K562 (cell line): ENCODE measurements around the gene PSD4. TPM values are rescaled to one million over a fixed set of nuclear protein-coding genes. Genes with fewer than 3 reads are reported as not detected.
A peak's percentile ranks its signal among the peaks of the same experiment; 100 is the strongest.

Experiments used
- ATAC-seq: fragments of 200-7000 bp; cut with Tn5 transposase; 3 replicates; pipeline ENCODE4 v1.9.1; 2020; ENCODE audit warnings: moderate library complexity
- BruUV-seq: library from RNA; stranded (reverse); fragments of 400-500 nt; replicated peaks from 2 replicates; lab custom pipeline; 2021; lab: Mats Ljungman, UMichigan
- CTCF ChIA-PET: fragments of 300-600 bp; formaldehyde crosslinking; extraction: SDS; loops from one replicate; lab custom pipeline; 2021; ENCODE audit warnings: low intra/inter-chr PET ratio; lab: Yijun Ruan, JAX
- POLR2A ChIA-PET: fragments of 300-600, 350-650 bp; sonication (Branson Sonifier 250); formaldehyde crosslinking; extraction: SDS; loops from one replicate; lab custom pipeline; 2021; ENCODE audit warnings: antibody characterized with exemption, inconsistent platforms; lab: Yijun Ruan, JAX
- DNase-seq, 4 experiments: peaks; one replicate each; pipeline versions ENCODE4 v3.0.0 to v3.0.0-alpha.2; 2011 to 2018; ENCODE audit warnings: low spot score in 3 of 4, mixed read lengths in 3 of 4; ENCODE audit errors: extremely low read depth in 1 of 4
- FAIRE-seq: peaks from 2 replicates; lab custom pipeline; 2011; peaks lifted over from hg19 to GRCh38; lab: Jason Lieb, UNC
- H2AFZ ChIP-seq: 2 replicates; pipeline ENCODE4 v1.6.0; 2011; ENCODE audit warnings: low read depth, low read length, control low read depth, inconsistent platforms
- H3K27ac ChIP-seq: fragments of 200-600 bp; 3 replicates; pipeline ENCODE4 v1.8.0; 2011; ENCODE audit warnings: low read depth, mild to moderate bottlenecking, control low read depth, inconsistent platforms, low read length, moderate library complexity, mixed read lengths; ENCODE audit errors: extremely low read depth
- H3K27me3 ChIP-seq, 2 experiments: fragments of 300-600 bp in 1 of 2; 2 replicates in 1 of 2; 3 replicates in 1 of 2; pipeline versions ENCODE4 v1.6.0 to v1.8.0; 2011; ENCODE audit warnings: inconsistent platforms in 2 of 2, low read length in 2 of 2, mild to moderate bottlenecking in 1 of 2, mixed read lengths in 1 of 2, moderate library complexity in 1 of 2; ENCODE audit not compliant: control insufficient read depth in 2 of 2, insufficient read depth in 2 of 2
- H3K36me3 ChIP-seq: fragments of 300-600 bp; 3 replicates; pipeline ENCODE4 v1.8.0; 2011; ENCODE audit warnings: mild to moderate bottlenecking, low read length, inconsistent platforms; ENCODE audit not compliant: control insufficient read depth, insufficient read depth
- H3K4me1 ChIP-seq, 2 experiments: fragments of 200-600 bp in 1 of 2; replicated peaks in 1 of 2; 2 replicates in 1 of 2; 3 replicates in 1 of 2; pipeline versions ENCODE4 v1.5.1 to v1.8.0; 2011; ENCODE audit warnings: inconsistent platforms in 2 of 2, low read length in 2 of 2, mild to moderate bottlenecking in 1 of 2, mixed read lengths in 1 of 2, moderate library complexity in 1 of 2; ENCODE audit not compliant: control insufficient read depth in 2 of 2, insufficient read depth in 2 of 2
- H3K4me2 ChIP-seq: 2 replicates; pipeline ENCODE4 v1.6.1; 2011; ENCODE audit warnings: low read length, control low read depth, inconsistent platforms, mixed read lengths; ENCODE audit not compliant: insufficient read depth
- H3K4me3 ChIP-seq: fragments of 200-600 bp; sonication (generic), shearing (Covaris generic); 2 replicates; pipeline ENCODE4 v1.5.1; 2016; ENCODE audit warnings: control low read depth, inconsistent platforms
- H3K79me2 ChIP-seq: fragments of 200-600 bp; 3 replicates; pipeline ENCODE4 v1.8.0; 2011; ENCODE audit warnings: low read length, inconsistent platforms; ENCODE audit not compliant: control insufficient read depth, insufficient read depth
- H3K9ac ChIP-seq, 2 experiments: 2 replicates each; pipeline versions ENCODE4 v1.6.0 to v1.6.1; 2011; ENCODE audit warnings: low read depth in 2 of 2, low read length in 2 of 2, control low read depth in 1 of 2, inconsistent platforms in 1 of 2, mild to moderate bottlenecking in 1 of 2, mixed read lengths in 1 of 2; ENCODE audit not compliant: insufficient read depth in 1 of 2
- H3K9me1 ChIP-seq: one replicate; pipeline ENCODE4 v1.6.0; 2011; ENCODE audit warnings: inconsistent platforms, mild to moderate bottlenecking, low read length, moderate library complexity; ENCODE audit not compliant: control insufficient read depth, insufficient read depth
- H3K9me3 ChIP-seq: replicated peaks from 2 replicates; pipeline ENCODE4 v1.5.1; 2011; ENCODE audit warnings: low read depth, low read length, inconsistent platforms; ENCODE audit not compliant: control insufficient read depth, insufficient read depth
- H4K20me1 ChIP-seq: replicated peaks from 2 replicates; pipeline ENCODE4 v1.6.1; 2011; ENCODE audit warnings: low read length, inconsistent platforms, mixed read lengths; ENCODE audit not compliant: control insufficient read depth, insufficient read depth
- KDM5B ChIP-seq: fragments of 200-600 bp; sonication (generic); IDR thresholded peaks from 2 replicates; pipeline ENCODE4 v1.6.1; 2012; ENCODE audit warnings: low read depth, mild to moderate bottlenecking, moderate library complexity, low read length, control low read depth, inconsistent platforms; ENCODE audit not compliant: insufficient replicate concordance
- NR3C1 ChIP-seq: sonication (generic); formaldehyde crosslinking; IDR thresholded peaks from 2 replicates; pipeline ENCODE4 v1.8.1; 2022; ENCODE audit warnings: missing genetic modification reagents
- RBM22 ChIP-seq: fragments of 200-400 bp; formaldehyde crosslinking; IDR thresholded peaks from 2 replicates; pipeline ENCODE4 v1.6.1; 2018; ENCODE audit warnings: low read length, low read depth; ENCODE audit not compliant: poor library complexity, severe bottlenecking
- THRB ChIP-seq: fragments of 450-650 bp; formaldehyde crosslinking; conservative IDR thresholded peaks from 2 replicates; pipeline ENCODE4 v1.4.0; 2022; ENCODE audit warnings: mild to moderate bottlenecking, missing genetic modification characterization
- WGBS: fragments of 100-300 bp; shearing (Covaris generic); methylation state at CpG from one replicate; pipeline ENCODE4 v1.1.6; 2016; ENCODE audit warnings: low coverage, mixed read lengths; ENCODE audit not compliant: insufficient coverage; ENCODE audit errors: missing lambda C conversion rate; 5-methylcytosine and 5-hydroxymethylcytosine counted together
- in situ Hi-C: fragments of 300-500 bp; cut with MboI; formaldehyde crosslinking; loops from 4 replicates; pipeline ENCODE4 v1.15.0; 2018; ENCODE audit warnings: inconsistent platforms, mixed read lengths
- intact Hi-C: fragments of 100-400 bp; cut with micrococcal nuclease; formaldehyde crosslinking; loops from 2 replicates; pipeline ENCODE4 v1.14.2; 2022
- polyA plus RNA-seq, 8 experiments: library from polyadenylated mRNA; depleted of rRNA in 4 of 8; stranded (reverse) in 5 of 8; unstranded in 3 of 8; fragments of >200 nt; fragmentation: Nextera tagmentation in 2 of 8; fragmentation: Illumina TruSeq in 1 of 8; extraction: Ambion mirVana in 2 of 8; extraction: Trizol in 1 of 8; gene quantifications; 2 replicates each; pipeline versions ENCODE4 v1.2.1 to v1.2.3, GENCODE V29; 2011 to 2014; ENCODE audit warnings: inconsistent platforms in 1 of 8, missing spikeins in 1 of 8
- total RNA-seq, 7 experiments: library from RNA; depleted of rRNA in 6 of 7; stranded (reverse); fragments of >200 nt in 6 of 7; fragmentation: Illumina TruSeq in 2 of 7; extraction: Trizol in 2 of 7; gene quantifications; 2 replicates each; pipeline versions ENCODE4 v1.2.1 to v1.2.3, GENCODE V29; 2011 to 2021; ENCODE audit warnings: low replicate concordance in 1 of 7
- TF ChIP-seq, protein P1 (sequence below): IDR thresholded peaks from 3 replicates; pipeline ENCODE4 v1.6.1; 2011; ENCODE audit warnings: borderline replicate concordance, mild to moderate bottlenecking; ENCODE audit not compliant: insufficient read length, insufficient read depth

PSD4 gene
- total and polyA plus RNA-seq, 9 of the 15 experiments (the other 6 are each of a cell fraction or from before 2014, with no cell fraction given) = 0.46 to 54.0 (median 20.8) TPM

DNA sequence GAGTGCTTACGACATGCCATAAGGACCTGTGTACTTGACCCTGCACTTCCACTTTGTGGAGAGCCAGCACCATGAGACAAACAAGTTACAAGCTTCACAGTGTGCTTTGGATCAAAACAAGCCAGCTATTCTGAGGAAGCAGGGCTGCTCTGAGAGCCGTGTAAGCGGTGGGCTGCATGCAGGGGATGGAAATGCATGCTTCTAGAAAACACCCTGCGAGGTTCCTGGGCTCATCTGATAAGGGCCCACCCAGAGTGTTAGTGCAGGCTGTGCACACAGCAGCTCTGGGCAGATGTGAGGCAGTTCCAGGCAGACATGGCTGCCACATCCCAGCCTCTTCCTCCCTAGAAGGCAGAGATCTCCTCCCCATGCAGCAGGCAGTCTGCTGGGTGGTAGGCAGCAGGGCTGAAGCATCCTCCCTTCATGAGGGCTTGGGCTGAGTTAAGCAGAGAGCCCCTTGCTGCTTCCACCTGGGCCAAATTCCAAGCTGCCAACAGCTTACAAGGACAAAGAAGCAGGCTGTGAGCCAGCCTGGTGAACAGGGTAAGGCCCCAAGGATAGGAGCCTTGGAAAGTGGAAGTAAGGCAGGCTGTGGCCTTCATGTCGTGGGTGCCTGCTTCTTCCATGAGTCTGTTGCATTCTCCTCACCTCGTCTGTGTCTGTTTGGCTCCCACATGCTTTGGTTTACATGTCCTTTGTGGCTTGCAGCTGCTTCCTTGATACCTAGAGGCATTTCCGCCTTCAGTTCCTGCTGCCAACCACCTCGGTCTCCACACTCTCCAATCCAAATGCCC, 7.7 kb downstream of the PSD4 start (continued):
- TF ChIP-seq THRB = no peak
- TF ChIP-seq KDM5B = no peak

DNA sequence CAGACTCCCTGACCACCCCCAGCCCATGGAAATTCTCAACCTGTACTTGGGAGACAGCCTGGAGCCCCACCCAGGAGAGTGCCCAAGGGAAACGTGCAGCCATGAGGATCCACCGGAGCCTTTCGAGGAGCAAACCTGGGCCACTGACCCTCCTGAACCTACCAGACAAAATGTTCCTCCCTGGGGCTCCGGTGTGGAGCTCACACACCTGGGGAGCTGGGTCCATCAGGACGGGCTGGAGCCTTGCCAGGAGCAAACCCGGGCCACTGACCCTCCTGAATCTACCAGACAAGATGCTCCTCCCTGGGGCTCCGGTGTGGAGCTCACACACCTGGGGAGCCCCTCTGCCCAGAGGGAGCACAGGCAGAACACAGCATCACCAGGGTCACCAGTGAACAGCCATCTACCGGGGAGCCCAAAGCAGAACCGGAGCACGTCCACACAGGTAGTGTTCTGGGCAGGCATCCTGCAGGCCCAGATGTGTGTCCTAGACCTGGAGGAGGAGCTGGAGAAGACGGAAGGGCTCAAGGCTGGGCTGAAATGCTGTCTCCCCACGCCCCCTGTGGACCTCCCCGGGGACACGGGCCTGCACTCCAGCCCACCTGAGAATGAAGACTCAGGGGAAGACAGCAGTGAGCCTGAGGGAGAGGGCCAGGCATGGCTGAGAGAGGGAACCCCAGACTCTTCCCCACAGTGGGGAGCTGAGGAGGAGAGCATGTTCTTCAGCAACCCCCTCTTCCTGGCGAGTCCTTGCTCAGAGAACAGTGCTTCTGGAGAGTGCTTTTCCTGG, 8.9 kb downstream of the PSD4 start:
- H3K4me3 ChIP-seq = no peak overlapping the region

More for the DNA sequence above, 8.9 kb downstream of the PSD4 start:
- 93% methylated on average over 13 of the region's 15 CpGs for WGBS
- DNase-seq = no peak
- in situ Hi-C loops = no loop called here
- BruUV-seq = no TSS peak
- no peaks in the 10 kb centered on the region for H3K27me3 ChIP-seq
- no peaks in the 10 kb centered on the region; the same call in 2 of the 3 replicates for H3K79me2 ChIP-seq
- H3K36me3 ChIP-seq = peaks cover 56% of the 10 kb centered on the region; the same call in 2 of the 3 replicates
- peaks cover 10% of the 10 kb centered on the region for H3K9me1 ChIP-seq
- FAIRE-seq = no peak
- H3K4me1 ChIP-seq = peaks cover 20 to 31% of the 10 kb centered on the region in 2 experiments; a peak in 4 of 5 replicates
- H3K9me3 ChIP-seq = no peaks in the 10 kb centered on the region
- POLR2A ChIA-PET = interaction anchor here (0.7 to 2.5 kb wide), 2 partner anchors 9 to 37 kb away, joined by 4 to 15 read pairs; partner anchors contain the start of gene PSD4
- H3K9ac ChIP-seq = peak overlapping the region in 1 of 2 experiments; percentile 58; a peak in 2 of 4 replicates
- no peak for TF ChIP-seq NR3C1 (CRISPR knock-in tag)
- TF ChIP-seq RBM22 = no peak
- TF ChIP-seq, protein P1, sequence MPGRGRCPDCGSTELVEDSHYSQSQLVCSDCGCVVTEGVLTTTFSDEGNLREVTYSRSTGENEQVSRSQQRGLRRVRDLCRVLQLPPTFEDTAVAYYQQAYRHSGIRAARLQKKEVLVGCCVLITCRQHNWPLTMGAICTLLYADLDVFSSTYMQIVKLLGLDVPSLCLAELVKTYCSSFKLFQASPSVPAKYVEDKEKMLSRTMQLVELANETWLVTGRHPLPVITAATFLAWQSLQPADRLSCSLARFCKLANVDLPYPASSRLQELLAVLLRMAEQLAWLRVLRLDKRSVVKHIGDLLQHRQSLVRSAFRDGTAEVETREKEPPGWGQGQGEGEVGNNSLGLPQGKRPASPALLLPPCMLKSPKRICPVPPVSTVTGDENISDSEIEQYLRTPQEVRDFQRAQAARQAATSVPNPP = no peak
- no peak overlapping the region for H3K27ac ChIP-seq
- intact Hi-C loops = no loop called here
- CTCF ChIA-PET = no interaction called here
- H3K4me2 ChIP-seq = no peak overlapping the region
- peaks cover 13% of the 10 kb centered on the region for H4K20me1 ChIP-seq
- no peak overlapping the region for H2AFZ ChIP-seq
- no peak for ATAC-seq
